Measurements from ENCODE around the gene SPTLC2. TPM values are rescaled to one million over a fixed set of nuclear protein-coding genes. Genes with fewer than 3 reads are reported as not detected.

The SPTLC2 gene
- total and polyA plus RNA-seq, 4 donors = 2.3 to 45.4 (median 20.5) TPM

- Histone ChIP-seq H3K4me3 (ENCODE audit: low read length in 2 of 2) (no peak overlapping the region), H3K9me3 (ENCODE audit: control insufficient read depth, low read length) (no peaks in the 10 kb centered on the region), H3K36me3 (ENCODE audit: control insufficient read depth in 1 of 2, insufficient read depth in 2 of 2, low read length in 1 of 2) (no peaks in the 10 kb centered on the region), H3K4me1 (ENCODE audit: control insufficient read depth in 1 of 2, insufficient read depth in 2 of 2, low read length in 2 of 2) (no peaks in the 10 kb centered on the region), H3K27me3 (ENCODE audit: control insufficient read depth in 1 of 2, insufficient read depth in 2 of 2, low read length in 1 of 2) (no peaks in the 10 kb centered on the region), H3K27ac (ENCODE audit: low read depth in 1 of 2, low read length in 2 of 2) (no peak overlapping the region)
- ATAC-seq (ENCODE audit: low FRiP score) (no peak), DNase-seq (no peak)
- intact Hi-C loops (cut with DNase I) = no loop called here
- WGBS, 2 donors = 80 to 84% methylated on average over 7 of the region's 7 CpGs
Observed at GRCh38 chr14:77488558-77488957, 127.9 kb downstream of the SPTLC2 start.

GRCh38 chr14:77485901-77486678 lies 130.3 kb downstream of the SPTLC2 start:
- Histone ChIP-seq H3K9me3 (ENCODE audit: control insufficient read depth, low read length) (no peaks in the 10 kb centered on the region), H3K36me3 (ENCODE audit: control insufficient read depth in 1 of 2, insufficient read depth in 2 of 2, low read length in 1 of 2) (no peaks in the 10 kb centered on the region), H3K27ac (ENCODE audit: low read depth in 1 of 2, low read length in 2 of 2) (no peak overlapping the region), H3K4me3 (ENCODE audit: low read length in 2 of 2) (no peak overlapping the region), H3K27me3 (ENCODE audit: control insufficient read depth in 1 of 2, insufficient read depth in 2 of 2, low read length in 1 of 2) (no peaks in the 10 kb centered on the region), H3K4me1 (ENCODE audit: control insufficient read depth in 1 of 2, insufficient read depth in 2 of 2, low read length in 2 of 2) (no peaks in the 10 kb centered on the region)
- DNase-seq = no peak
- ATAC-seq (ENCODE audit: low FRiP score) = no peak
- 90 to 92% methylated on average over 7 of the region's 7 CpGs for WGBS, 2 donors
- intact Hi-C loops (cut with DNase I) = no loop called here

GRCh38 chr14:77485256-77485655 lies 131.2 kb downstream of the SPTLC2 start:
- WGBS, 2 donors = 72 to 83% methylated on average over 3 of the region's 3 CpGs
- H3K4me1 ChIP-seq (ENCODE audit: control insufficient read depth in 1 of 2, insufficient read depth in 2 of 2, low read length in 2 of 2) = no peaks in the 10 kb centered on the region
- intact Hi-C loops (cut with DNase I) = no loop called here

GRCh38 chr14:77482422-77482821 lies 134.0 kb downstream of the SPTLC2 start:
- Histone ChIP-seq H3K27me3 (ENCODE audit: control insufficient read depth in 1 of 2, insufficient read depth in 2 of 2, low read length in 1 of 2) (no peaks in the 10 kb centered on the region), H3K36me3 (ENCODE audit: control insufficient read depth in 1 of 2, insufficient read depth in 2 of 2, low read length in 1 of 2) (no peaks in the 10 kb centered on the region), H3K9me3 (ENCODE audit: control insufficient read depth, low read length) (no peaks in the 10 kb centered on the region), H3K4me1 (ENCODE audit: control insufficient read depth in 1 of 2, insufficient read depth in 2 of 2, low read length in 2 of 2) (no peaks in the 10 kb centered on the region), H3K4me3 (ENCODE audit: low read length in 2 of 2) (no peak overlapping the region), H3K27ac (ENCODE audit: low read depth in 1 of 2, low read length in 2 of 2) (no peak overlapping the region)
- 84 to 85% methylated on average over 8 of the region's 8 CpGs for WGBS, 2 donors
- intact Hi-C loops (cut with DNase I) = no loop called here
- DNase-seq (no peak), ATAC-seq (ENCODE audit: low FRiP score) (no peak)

More at GRCh38 chr14:77485256-77485655, 131.2 kb downstream of the SPTLC2 start:
- Histone ChIP-seq H3K27me3 (ENCODE audit: control insufficient read depth in 1 of 2, insufficient read depth in 2 of 2, low read length in 1 of 2) (no peaks in the 10 kb centered on the region), H3K4me3 (ENCODE audit: low read length in 2 of 2) (no peak overlapping the region), H3K36me3 (ENCODE audit: control insufficient read depth in 1 of 2, insufficient read depth in 2 of 2, low read length in 1 of 2) (no peaks in the 10 kb centered on the region), H3K9me3 (ENCODE audit: control insufficient read depth, low read length) (no peaks in the 10 kb centered on the region), H3K27ac (ENCODE audit: low read depth in 1 of 2, low read length in 2 of 2) (no peak overlapping the region)
- ATAC-seq (ENCODE audit: low FRiP score) (no peak), DNase-seq (no peak)

- Histone ChIP-seq H3K36me3 (ENCODE audit: control insufficient read depth in 1 of 2, insufficient read depth in 2 of 2, low read length in 1 of 2) (no peaks in the 10 kb centered on the region), H3K4me3 (ENCODE audit: low read length in 2 of 2) (no peak overlapping the region), H3K27ac (ENCODE audit: low read depth in 1 of 2, low read length in 2 of 2) (no peak overlapping the region), H3K9me3 (ENCODE audit: control insufficient read depth, low read length) (no peaks in the 10 kb centered on the region), H3K27me3 (ENCODE audit: control insufficient read depth in 1 of 2, insufficient read depth in 2 of 2, low read length in 1 of 2) (no peaks in the 10 kb centered on the region), H3K4me1 (ENCODE audit: control insufficient read depth in 1 of 2, insufficient read depth in 2 of 2, low read length in 2 of 2) (no peaks in the 10 kb centered on the region)
- 83 to 87% methylated on average over 1 of the region's 1 CpG for WGBS, 2 donors
- no peak for DNase-seq
- no peak for ATAC-seq (ENCODE audit: low FRiP score)
- intact Hi-C loops (cut with DNase I) = no loop called here
Observed at GRCh38 chr14:77478796-77479195, 137.6 kb downstream of the SPTLC2 start.

GRCh38 chr14:77478029-77478428 lies 138.4 kb downstream of the SPTLC2 start:
- 86 to 88% methylated on average over 4 to 5 of the region's 5 CpGs for WGBS, 2 donors
- no peak overlapping the region for H3K27ac ChIP-seq (ENCODE audit: low read depth in 1 of 2, low read length in 2 of 2)
- ATAC-seq (ENCODE audit: low FRiP score) = no peak
- H3K4me1 ChIP-seq (ENCODE audit: control insufficient read depth in 1 of 2, insufficient read depth in 2 of 2, low read length in 2 of 2) = no peaks in the 10 kb centered on the region
- H3K4me3 ChIP-seq (ENCODE audit: low read length in 2 of 2) = no peak overlapping the region
- H3K36me3 ChIP-seq (ENCODE audit: control insufficient read depth in 1 of 2, insufficient read depth in 2 of 2, low read length in 1 of 2) = no peaks in the 10 kb centered on the region
- no peak for DNase-seq
- intact Hi-C loops (cut with DNase I) = no loop called here
- no peaks in the 10 kb centered on the region for H3K27me3 ChIP-seq (ENCODE audit: control insufficient read depth in 1 of 2, insufficient read depth in 2 of 2, low read length in 1 of 2)
- H3K9me3 ChIP-seq (ENCODE audit: control insufficient read depth, low read length) = no peaks in the 10 kb centered on the region

- Histone ChIP-seq H3K4me3 (ENCODE audit: low read length in 2 of 2) (no peak overlapping the region), H3K36me3 (ENCODE audit: control insufficient read depth in 1 of 2, insufficient read depth in 2 of 2, low read length in 1 of 2) (no peaks in the 10 kb centered on the region), H3K9me3 (ENCODE audit: control insufficient read depth, low read length) (no peaks in the 10 kb centered on the region), H3K27ac (ENCODE audit: low read depth in 1 of 2, low read length in 2 of 2) (no peak overlapping the region), H3K27me3 (ENCODE audit: control insufficient read depth in 1 of 2, insufficient read depth in 2 of 2, low read length in 1 of 2) (no peaks in the 10 kb centered on the region), H3K4me1 (ENCODE audit: control insufficient read depth in 1 of 2, insufficient read depth in 2 of 2, low read length in 2 of 2) (no peaks in the 10 kb centered on the region)
- WGBS, 2 donors = 87% methylated on average over 34 to 35 of the region's 35 CpGs
- peak; percentile 34 for ATAC-seq (ENCODE audit: low FRiP score)
- no peak for DNase-seq
- intact Hi-C loops (cut with DNase I) = no loop called here
Observed at GRCh38 chr14:77475432-77476115, 140.9 kb downstream of the SPTLC2 start.

- H3K9me3 ChIP-seq (ENCODE audit: control insufficient read depth, low read length) = no peaks in the 10 kb centered on the region
- no peaks in the 10 kb centered on the region for H3K36me3 ChIP-seq (ENCODE audit: control insufficient read depth in 1 of 2, insufficient read depth in 2 of 2, low read length in 1 of 2)
- no peak overlapping the region for H3K4me3 ChIP-seq (ENCODE audit: low read length in 2 of 2)
- WGBS, 2 donors = 38 to 43% methylated on average over 8 to 9 of the region's 9 CpGs
- no peaks in the 10 kb centered on the region for H3K27me3 ChIP-seq (ENCODE audit: control insufficient read depth in 1 of 2, insufficient read depth in 2 of 2, low read length in 1 of 2)
- no peaks in the 10 kb centered on the region for H3K4me1 ChIP-seq (ENCODE audit: control insufficient read depth in 1 of 2, insufficient read depth in 2 of 2, low read length in 2 of 2)
- intact Hi-C loops (cut with DNase I) = no loop called here
- no peak for DNase-seq
- no peak overlapping the region for H3K27ac ChIP-seq (ENCODE audit: low read depth in 1 of 2, low read length in 2 of 2)
- ATAC-seq (ENCODE audit: low FRiP score) = peak; percentile 45
Observed at GRCh38 chr14:77474479-77475177, 141.8 kb downstream of the SPTLC2 start.

Data from aorta (tissue), 5 donors.